ENCODE results near the gene ZMAT5. TPM values are rescaled to one million over a fixed set of nuclear protein-coding genes. Genes with fewer than 3 reads are reported as not detected.

The ZMAT5 gene
- polyA plus RNA-seq, 1 donor (not counting 4 experiments of a cell fraction or from before 2014, with no cell fraction given) = 11.1 TPM

DNA sequence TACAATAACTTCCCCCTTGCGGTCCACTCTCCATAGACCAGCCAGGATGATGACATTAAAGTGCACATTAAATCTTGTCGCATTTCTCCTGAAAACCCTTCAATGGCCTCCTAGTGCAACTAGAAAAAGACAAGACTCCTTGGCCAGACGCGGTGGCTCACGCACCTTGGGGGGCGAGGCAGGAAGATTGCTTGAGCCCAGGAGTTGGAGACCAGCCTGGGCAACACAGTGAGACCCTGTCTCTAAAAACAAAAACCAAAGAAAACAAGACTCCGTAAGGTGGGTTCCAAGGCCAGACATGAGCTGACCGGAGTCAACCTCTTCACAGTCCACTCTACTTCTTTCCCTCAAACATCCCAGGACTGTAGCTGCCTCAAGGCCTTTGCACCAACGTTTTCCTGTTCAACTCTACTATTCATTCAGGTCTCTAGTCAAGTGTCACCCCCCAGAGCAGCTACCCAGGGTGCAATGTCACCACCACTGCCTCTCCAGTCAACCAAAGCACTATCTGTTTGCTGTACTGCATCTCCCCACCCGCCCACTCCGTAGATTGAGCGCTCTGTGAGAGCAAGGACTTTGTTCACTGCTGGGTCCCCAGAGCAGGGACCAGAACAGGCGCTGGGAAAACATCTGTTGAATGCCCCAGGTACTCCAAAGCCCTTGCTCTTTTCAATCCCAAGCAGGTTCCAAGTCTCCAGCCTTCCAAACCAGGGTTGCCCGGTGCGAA lies 739 bp downstream of the ZMAT5 start:
- peaks cover 19% of the 10 kb centered on the region for H3K4me1 ChIP-seq (ENCODE audit: control insufficient read depth, extremely low read depth, insufficient read depth, low read length)
- H3K4me2 ChIP-seq (ENCODE audit: control insufficient read depth, extremely low read depth, insufficient read depth, low read depth, low read length) = peak overlapping the region; percentile 92
- H3K9me3 ChIP-seq (ENCODE audit: control insufficient read depth, low read depth, low read length) = no peaks in the 10 kb centered on the region
- TF ChIP-seq, protein P1, sequence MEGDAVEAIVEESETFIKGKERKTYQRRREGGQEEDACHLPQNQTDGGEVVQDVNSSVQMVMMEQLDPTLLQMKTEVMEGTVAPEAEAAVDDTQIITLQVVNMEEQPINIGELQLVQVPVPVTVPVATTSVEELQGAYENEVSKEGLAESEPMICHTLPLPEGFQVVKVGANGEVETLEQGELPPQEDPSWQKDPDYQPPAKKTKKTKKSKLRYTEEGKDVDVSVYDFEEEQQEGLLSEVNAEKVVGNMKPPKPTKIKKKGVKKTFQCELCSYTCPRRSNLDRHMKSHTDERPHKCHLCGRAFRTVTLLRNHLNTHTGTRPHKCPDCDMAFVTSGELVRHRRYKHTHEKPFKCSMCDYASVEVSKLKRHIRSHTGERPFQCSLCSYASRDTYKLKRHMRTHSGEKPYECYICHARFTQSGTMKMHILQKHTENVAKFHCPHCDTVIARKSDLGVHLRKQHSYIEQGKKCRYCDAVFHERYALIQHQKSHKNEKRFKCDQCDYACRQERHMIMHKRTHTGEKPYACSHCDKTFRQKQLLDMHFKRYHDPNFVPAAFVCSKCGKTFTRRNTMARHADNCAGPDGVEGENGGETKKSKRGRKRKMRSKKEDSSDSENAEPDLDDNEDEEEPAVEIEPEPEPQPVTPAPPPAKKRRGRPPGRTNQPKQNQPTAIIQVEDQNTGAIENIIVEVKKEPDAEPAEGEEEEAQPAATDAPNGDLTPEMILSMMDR (optimal IDR thresholded peaks at IDR 0.05 in 1 of 3, IDR thresholded peaks at IDR 0.05 in 1 of 3, conservative IDR thresholded peaks at IDR 0.05 in 1 of 3; ENCODE audit: extremely low read depth in 1 of 3, insufficient read depth in 2 of 3, low read length in 3 of 3) = no peak
- TF ChIP-seq EZH2 (IDR thresholded peaks at IDR 0.05; ENCODE audit: low read length) = no peak
- no peaks in the 10 kb centered on the region for H4K20me1 ChIP-seq (ENCODE audit: control insufficient read depth, extremely low read depth, insufficient read depth, low read length)
- peak overlapping the region; percentile 87 for H3K27ac ChIP-seq (ENCODE audit: control insufficient read depth, insufficient read depth, low read length)
- FAIRE-seq (no peak), DNase-seq (ENCODE audit: low read depth, low spot score) (no peak)
- dilution Hi-C loops (cut with MboI; ENCODE audit: extremely low pct_ligation_motif_present, low sequenced_read_pairs) = no loop called here
- H3K9ac ChIP-seq (ENCODE audit: control insufficient read depth, extremely low read depth, insufficient read depth, low read length) = peak overlapping the region; percentile 94
- H2AFZ ChIP-seq (ENCODE audit: control insufficient read depth, low read length) = peak overlapping the region; percentile 85
- H3K9me1 ChIP-seq (ENCODE audit: control insufficient read depth, extremely low read depth, insufficient read depth, low read length) = no peaks in the 10 kb centered on the region
- H3K4me3 ChIP-seq (ENCODE audit: control insufficient read depth in 2 of 3, extremely low read depth in 1 of 3, insufficient read depth in 2 of 3, low read depth in 1 of 3, low read length in 3 of 3) = peak overlapping the region; percentile 61 to 89 (median 86)
- peaks cover 8 to 13% of the 10 kb centered on the region in 2 experiments for H3K36me3 ChIP-seq (ENCODE audit: control insufficient read depth in 2 of 2, extremely low read depth in 1 of 2, insufficient read depth in 2 of 2, low read length in 2 of 2)
- H3K27me3 ChIP-seq (ENCODE audit: control insufficient read depth, extremely low read depth, insufficient read depth, low read length) = no peaks in the 10 kb centered on the region
- H3K79me2 ChIP-seq (ENCODE audit: control insufficient read depth, insufficient read depth, low read length) = peaks cover 34% of the 10 kb centered on the region

DNA sequence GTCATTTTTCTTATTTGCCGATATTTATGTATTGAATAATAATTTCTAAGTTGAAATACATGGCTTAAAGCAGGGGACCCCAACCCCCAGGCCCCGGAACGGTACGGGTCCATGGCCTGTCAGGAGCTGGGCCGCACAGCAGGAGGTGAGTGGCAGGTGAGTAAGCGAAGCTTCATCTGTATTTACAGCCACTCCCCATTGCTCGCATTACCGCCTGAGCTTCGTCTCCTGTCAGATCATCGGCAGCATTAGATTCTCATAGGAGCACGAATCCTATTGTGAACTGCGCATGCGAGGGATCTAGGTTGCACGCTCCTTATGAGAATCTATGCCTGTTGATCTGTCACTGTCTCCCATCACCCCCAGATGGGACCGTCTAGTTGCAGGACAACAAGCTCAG lies 4.5 kb downstream of the ZMAT5 start:
- H3K27ac ChIP-seq (ENCODE audit: control insufficient read depth, insufficient read depth, low read length) = no peak overlapping the region
- no peaks in the 10 kb centered on the region for H3K36me3 ChIP-seq (ENCODE audit: control insufficient read depth in 2 of 2, extremely low read depth in 1 of 2, insufficient read depth in 2 of 2, low read length in 2 of 2)
- dilution Hi-C loops (cut with MboI; ENCODE audit: extremely low pct_ligation_motif_present, low sequenced_read_pairs) = no loop called here
- H4K20me1 ChIP-seq (ENCODE audit: control insufficient read depth, extremely low read depth, insufficient read depth, low read length) = no peaks in the 10 kb centered on the region
- peaks cover 8% of the 10 kb centered on the region for H3K4me1 ChIP-seq (ENCODE audit: control insufficient read depth, extremely low read depth, insufficient read depth, low read length)
- FAIRE-seq = no peak
- H3K4me3 ChIP-seq (ENCODE audit: control insufficient read depth in 2 of 3, extremely low read depth in 1 of 3, insufficient read depth in 2 of 3, low read depth in 1 of 3, low read length in 3 of 3) = no peak overlapping the region
- no peak for DNase-seq (ENCODE audit: low read depth, low spot score)
- no peaks in the 10 kb centered on the region for H3K27me3 ChIP-seq (ENCODE audit: control insufficient read depth, extremely low read depth, insufficient read depth, low read length)
- H3K9me1 ChIP-seq (ENCODE audit: control insufficient read depth, extremely low read depth, insufficient read depth, low read length) = no peaks in the 10 kb centered on the region
- H3K9ac ChIP-seq (ENCODE audit: control insufficient read depth, extremely low read depth, insufficient read depth, low read length) = no peak overlapping the region
- no peak overlapping the region for H2AFZ ChIP-seq (ENCODE audit: control insufficient read depth, low read length)
- TF ChIP-seq, protein P1 (optimal IDR thresholded peaks at IDR 0.05 in 1 of 3, IDR thresholded peaks at IDR 0.05 in 1 of 3, conservative IDR thresholded peaks at IDR 0.05 in 1 of 3; ENCODE audit: extremely low read depth in 1 of 3, insufficient read depth in 2 of 3, low read length in 3 of 3) = no peak
- TF ChIP-seq EZH2 (IDR thresholded peaks at IDR 0.05; ENCODE audit: low read length) = no peak
- H3K79me2 ChIP-seq (ENCODE audit: control insufficient read depth, insufficient read depth, low read length) = peaks cover 11% of the 10 kb centered on the region
- H3K9me3 ChIP-seq (ENCODE audit: control insufficient read depth, low read depth, low read length) = no peaks in the 10 kb centered on the region
- no peak overlapping the region for H3K4me2 ChIP-seq (ENCODE audit: control insufficient read depth, extremely low read depth, insufficient read depth, low read depth, low read length)
